Stimulated activated CD4-positive, alpha-beta T cell treated with anti-CD3 and anti-CD28 coated beads, Interleukin-1b, Interleukin-23, amount 100 ng/mL, for 24 hours (primary cell): Measurements from ENCODE around the gene FSCN2.
A peak's percentile ranks its signal among the peaks of the same experiment; 100 is the strongest.

Experiments used
- DNase-seq, 4 experiments: peaks; one replicate each; pipeline ENCODE4 v3.0.0-alpha.2; 2020; ENCODE audit warnings: low read depth in 4 of 4, low spot score in 1 of 4

FSCN2 gene

DNA sequence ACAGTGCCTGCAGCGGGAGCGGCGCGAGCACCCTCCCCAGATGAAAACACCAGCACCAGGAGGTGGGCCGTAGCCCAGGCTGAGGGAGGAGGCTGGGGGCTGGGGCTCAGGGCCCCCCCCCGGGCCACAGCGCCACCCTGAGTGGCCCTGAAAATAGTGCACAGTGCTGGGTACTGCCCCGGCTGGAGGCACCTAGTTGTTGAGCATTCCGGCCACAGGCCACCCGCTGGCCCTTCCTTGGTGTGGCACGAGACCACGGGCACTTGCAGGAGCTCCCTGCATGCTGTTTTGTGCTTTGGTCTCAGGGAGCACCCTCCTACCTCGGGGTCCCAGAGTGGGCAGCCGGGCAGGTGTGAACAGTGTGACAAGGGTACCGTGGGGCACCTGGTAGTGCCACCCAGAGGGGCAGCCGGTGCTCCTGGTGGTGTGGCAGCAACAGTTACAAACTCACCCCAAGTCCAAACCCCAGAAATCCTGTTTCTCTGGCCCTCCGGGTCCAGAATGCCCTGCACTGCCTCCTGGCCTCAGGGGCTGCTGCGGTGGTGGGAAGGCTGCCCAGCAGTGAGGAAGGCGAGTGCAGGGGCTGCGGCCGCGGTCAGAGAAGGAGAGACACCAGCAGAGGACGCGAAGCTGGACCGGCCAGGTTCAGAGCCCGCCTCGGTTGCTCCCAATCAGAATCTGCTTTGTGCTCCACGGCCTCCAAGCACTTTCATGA lies 11.9 kb downstream of the FSCN2 start:
- no peak for DNase-seq

DNA sequence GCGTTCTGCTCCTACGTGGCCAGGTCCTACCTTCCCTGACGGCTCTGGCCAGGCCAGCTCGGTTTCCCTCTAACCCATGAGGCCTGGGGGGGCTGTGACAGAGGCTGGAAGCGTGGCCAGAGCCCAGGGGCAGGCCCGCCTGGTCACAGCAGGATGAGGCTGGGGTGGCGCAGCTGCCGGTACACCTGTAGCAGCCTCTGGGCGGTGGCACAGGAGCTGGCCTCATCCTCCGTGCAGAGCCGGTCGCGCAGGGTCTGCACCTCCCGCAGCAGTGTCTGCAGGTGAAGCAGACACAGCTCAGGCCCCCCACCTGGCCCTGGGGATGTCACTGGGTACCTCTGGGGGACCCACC lies 12.5 kb downstream of the FSCN2 start:
- no peak for DNase-seq

DNA sequence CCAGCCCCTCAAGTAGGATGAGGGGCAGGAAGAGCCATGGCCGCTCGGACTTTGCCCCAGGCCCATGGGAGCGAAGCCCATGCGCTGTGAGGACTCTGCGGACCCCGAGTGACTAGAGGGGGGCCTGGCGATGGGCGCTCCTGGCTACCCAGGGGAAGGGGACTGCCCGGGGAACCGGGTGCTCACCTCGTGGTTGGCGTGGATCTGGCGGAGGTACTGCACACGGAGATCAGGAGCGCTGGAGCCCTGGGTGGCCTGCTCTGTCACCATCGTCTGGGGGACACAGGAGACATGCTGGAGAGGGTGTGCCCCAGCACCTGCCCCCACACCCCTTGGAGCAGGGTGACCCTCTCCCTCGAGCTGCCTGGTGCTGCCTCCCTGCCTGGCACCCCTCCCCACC lies 12.9 kb downstream of the FSCN2 start:
- DNase-seq: no peak

DNA sequence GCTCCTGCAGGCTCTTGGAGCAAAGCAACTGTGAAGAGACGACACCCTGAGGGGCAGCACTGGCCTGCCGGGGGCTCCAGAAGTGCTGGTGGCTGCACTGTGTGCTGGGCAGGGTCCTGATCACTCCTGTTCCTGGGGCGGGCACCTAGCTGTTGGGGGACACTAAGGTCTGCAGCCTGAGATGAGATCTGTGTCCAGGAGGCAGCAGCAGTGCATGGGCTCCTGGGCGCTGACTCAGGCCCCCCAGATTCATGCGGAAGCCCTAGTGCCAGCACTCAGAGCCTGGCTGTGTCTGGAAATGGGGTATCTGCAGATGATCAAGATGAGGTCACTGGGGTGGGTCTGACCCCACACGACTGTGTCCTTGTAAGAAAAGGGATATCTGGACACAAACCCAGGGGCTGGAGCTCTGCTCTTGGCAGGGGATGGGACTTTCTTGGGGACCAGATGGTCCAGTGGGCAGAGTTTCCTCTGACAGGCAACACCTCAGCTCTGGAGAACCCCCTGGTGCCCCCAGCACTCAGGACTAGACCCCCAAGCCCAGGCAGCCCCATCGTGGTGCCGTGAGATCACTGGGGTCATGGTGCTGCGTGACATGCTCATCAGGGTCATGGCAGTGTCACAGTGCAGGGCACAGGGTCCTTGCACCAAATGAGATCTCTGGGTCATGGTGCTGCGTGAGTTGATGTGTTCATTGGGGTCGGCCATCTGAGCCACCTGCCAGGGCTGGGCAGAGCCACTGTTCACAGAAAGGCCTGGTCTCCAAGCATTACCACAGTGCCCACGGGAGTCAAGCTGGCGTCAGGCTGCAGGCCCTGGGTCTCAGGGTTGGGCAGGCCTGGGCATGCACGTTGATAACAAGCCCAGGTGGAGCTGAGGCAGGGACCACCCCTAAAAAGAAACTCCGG lies 14.5 kb downstream of the FSCN2 start:
- DNase-seq: no peak

DNA sequence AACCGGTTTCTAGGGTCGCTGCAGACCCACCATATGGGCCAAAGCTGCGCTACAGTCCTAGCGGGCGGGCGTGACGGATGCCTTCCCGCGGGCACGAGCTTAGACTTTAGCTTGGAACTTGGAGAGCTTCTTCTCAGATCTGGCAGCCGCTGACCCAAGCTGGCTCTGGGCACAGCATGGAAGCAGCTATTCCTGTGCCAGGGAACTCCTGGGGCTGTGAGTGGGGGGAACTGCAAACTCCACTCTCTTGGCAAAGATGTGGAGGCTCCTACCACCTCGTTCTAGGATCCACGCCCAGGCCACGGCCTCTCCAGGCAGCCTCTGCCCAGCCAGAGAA lies 15.1 kb downstream of the FSCN2 start:
- DNase-seq: no peak

DNA sequence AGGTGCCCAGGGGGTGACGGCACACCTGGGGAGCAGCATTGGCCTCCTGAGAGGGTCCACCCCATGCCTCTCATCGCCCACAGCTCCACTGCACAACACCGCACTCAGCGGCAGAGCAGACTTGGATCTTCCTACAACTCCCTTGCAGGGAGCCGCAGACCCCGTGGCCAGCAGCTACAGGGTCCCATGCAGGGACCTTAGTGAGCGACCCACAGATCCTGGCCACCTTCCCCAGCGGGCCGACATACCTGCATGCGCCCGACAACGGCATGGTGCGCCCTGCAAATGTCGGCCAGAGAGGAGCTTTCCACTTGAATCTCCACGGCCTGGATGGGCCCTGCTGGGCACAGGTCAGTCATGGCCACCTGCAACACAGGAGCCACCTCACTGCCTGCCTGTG lies 15.6 kb downstream of the FSCN2 start:
- DNase-seq: no peak

DNA sequence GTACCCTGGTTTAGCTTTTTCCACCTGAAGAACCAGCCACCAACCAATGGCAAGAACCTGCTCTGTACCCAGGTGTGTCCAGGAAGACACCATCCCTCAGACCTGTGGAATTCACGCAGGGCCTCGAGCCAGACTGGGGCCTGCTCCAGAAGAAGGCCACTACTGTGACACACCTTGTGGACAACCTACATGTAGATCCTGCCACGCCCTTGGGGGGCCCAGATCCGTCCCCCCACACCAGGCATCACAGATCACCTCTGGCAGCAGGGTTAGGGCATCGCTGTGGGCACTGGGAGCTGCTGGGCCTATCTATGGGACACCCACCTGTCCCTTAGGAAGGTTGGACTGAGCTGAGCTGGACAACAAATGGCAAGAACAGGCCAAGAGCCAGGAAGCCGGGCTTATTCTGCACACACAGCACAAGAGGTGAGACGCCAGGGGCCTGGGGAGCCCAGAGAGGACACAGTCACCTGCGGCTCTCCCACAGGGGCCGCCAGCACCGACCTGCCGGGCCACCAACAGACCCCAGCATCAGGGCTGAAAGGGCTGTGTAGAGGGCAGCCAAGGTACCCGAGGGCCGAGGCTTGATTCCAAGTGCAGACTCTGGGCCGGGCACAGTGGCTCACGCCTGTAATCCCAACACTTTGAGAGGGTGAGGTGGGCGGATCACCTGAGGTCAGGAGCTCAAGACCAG lies 16.3 kb downstream of the FSCN2 start:
- DNase-seq: no peak

DNA sequence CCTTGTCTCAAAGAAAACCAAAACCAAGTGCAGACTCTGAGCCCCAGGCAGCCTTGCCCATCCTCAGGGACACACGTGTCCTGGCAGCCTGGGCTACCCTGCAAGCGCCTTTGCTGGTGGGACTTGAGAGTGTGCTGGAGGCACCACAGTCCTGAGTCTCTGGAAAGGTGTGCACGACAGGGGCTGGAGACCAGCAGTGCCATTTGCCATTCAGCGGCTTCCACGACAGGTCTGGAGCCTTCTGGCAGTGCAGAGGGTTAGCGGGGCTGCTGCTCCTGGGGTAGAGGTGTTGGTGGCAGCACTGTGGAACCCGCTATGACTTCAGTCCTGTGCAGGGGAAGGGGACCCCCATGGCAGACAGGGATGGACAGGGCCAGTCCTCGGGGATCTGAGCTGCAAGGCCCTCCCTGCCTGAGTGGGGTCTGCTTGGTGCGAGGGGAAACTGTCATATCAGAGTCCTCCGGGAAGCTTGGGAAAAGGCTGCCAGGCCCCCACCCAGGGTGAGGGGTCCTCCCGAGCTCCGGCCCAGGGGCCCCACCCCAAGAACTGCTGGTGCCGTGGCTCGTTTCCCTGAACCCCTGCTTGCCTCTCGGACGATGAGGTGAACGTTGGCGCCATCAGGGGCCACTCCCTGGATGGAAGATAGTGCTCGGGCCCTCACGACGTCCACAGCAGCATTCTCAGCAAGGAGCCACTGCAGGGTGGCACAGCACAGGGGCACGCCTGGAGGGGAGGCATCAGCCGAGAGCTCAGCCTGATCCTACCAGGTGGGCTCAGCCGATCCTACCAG lies 17.2 kb downstream of the FSCN2 start:
- DNase-seq: no peak

DNA sequence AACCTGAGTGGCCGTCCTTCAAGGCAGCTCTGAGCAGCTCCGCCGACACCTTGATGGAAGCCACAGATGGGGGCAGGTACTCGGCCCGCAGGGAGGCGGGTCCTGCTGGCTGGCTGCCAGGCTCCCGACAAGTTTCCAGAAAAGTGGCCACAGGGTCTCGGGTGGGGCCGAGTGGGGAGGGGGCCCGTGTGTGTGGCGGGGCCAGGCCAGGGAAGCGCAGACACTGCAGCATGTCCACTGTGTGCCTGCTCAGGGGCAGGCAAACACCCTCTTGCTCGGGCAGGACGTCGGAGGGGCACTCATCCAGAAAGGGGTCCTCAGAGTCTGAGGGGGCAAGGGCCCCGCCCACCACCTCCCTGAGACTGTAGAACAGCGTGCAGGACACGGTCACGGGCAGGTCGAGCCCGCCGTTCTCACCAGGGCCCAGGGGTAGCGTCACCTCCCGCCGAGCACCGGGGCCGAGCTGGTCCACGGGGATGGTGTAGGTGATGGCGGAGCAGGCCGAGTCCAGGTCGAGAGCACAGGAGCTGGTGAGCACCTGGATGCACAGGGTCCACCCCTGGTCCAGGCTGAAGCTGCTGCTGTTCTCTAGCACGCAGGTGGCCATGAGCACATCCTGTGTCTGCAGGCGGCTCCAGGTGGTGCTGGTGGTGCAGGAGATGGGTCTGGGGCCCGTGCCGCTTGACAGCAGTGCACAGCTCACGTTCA lies 18.9 kb downstream of the FSCN2 start:
- DNase-seq: no peak

DNA sequence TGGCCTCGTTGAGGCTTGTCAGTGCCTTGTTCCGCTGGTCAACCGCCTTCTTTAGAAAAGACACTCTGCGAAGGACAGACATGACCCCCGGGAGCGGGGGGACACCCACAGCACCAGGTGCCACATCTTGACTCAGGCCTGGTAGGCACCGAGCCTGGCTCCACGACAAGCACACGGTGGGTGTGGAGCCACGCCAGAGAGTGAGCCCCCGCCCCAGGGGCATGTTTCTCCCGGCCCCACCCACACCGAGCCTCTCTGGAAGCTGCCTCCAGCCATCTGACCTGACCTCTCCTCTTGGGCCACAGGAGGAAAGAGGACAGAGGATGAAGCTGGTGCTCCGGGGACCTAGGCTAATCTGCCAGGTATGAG lies 19.4 kb downstream of the FSCN2 start:
- no peak for DNase-seq

DNA sequence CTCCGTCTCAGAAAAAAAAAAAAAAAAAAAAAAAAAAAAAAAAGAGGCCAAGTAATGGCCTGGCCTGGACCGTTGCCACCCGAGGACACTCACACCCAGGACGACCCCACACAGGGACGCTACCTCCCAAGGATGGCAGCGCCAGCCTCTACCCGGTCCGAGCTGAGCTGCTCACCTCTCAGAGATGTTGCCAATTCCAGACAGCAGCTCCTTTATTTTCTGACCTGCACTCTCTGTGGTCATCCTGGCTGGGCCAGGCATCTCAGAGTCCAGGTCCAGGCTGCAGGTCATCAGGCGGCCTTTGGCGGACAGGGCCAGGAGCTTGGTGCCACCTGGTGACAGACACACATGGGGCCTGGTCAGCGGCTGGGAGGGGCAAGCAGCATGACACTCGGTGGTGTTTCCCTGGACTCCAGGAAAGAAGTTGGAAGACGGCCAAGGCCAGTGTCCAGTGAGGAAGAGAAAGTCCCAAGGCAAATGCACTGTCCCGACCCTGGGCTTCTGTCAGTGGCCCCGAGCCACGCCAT lies 20.9 kb downstream of the FSCN2 start:
- DNase-seq: no peak

DNA sequence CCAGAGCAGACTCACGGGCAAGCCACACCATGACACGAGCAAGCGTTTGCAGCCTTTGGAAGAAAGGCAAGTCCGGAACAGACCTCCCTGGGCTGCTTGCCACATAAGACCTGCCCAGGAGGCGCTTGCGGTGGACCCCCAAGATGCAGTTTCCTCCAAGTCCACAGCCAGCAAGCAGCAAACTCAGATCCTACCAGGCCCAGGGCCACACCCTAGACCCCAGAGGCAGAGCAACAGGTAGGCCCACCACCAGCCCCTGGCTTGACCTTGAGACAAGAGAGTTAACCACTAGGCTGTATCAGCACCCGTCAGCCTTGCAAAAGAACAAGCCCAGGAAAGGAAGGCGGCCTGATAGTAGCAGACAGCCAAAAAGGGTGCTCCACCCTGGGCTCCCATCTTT lies 21.6 kb downstream of the FSCN2 start:
- no peak for DNase-seq

DNA sequence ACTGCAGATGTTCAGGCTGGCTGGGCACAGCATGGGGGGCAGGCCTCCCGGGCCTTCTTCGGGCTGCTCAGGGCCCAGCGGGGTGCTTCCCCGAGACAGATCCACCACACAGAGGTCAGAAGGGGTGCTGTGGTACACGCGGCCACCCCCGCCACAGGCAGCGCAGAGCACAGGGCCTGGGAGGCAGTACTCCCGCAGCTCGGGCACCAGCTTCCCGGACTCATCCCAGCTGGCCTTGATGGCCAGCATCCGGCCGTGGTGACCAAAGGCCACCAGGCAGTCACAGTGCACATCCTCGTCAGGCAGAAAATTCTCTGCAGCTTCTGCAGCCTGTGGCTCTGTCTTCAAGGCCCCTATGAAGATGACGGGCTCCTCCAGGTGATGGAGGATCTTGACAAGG lies 22.1 kb downstream of the FSCN2 start:
- no peak for DNase-seq

DNA sequence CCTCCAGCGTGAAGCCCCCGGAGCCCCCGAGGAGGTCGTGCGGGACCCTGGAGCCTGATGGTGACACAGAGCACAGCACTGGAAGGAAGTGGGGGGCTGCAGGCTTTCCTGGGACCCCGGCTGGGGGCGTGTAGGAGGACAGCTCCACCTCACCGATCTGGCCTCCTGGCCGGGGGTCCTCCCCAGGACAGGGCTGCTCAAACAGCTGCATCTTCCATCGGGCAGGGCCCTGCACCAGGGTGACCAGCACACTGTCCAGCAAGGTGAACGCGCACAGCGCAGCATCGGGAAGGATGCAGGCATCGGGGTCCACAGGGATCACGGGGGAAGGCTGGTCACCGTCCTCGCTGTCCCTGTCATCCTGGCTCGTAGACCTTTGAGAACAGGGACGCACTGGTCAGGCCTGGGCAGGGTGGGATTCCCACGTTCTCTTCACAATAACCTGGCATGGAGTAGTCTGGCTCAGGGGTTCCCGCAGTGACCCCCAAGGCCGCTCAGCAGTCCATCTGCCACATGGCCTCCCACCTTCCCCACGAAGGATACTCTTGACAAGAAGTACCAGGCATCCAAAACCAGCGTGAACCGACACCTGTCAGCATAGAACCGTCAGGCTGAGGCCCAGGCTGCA lies 22.8 kb downstream of the FSCN2 start:
- DNase-seq: no peak

DNA sequence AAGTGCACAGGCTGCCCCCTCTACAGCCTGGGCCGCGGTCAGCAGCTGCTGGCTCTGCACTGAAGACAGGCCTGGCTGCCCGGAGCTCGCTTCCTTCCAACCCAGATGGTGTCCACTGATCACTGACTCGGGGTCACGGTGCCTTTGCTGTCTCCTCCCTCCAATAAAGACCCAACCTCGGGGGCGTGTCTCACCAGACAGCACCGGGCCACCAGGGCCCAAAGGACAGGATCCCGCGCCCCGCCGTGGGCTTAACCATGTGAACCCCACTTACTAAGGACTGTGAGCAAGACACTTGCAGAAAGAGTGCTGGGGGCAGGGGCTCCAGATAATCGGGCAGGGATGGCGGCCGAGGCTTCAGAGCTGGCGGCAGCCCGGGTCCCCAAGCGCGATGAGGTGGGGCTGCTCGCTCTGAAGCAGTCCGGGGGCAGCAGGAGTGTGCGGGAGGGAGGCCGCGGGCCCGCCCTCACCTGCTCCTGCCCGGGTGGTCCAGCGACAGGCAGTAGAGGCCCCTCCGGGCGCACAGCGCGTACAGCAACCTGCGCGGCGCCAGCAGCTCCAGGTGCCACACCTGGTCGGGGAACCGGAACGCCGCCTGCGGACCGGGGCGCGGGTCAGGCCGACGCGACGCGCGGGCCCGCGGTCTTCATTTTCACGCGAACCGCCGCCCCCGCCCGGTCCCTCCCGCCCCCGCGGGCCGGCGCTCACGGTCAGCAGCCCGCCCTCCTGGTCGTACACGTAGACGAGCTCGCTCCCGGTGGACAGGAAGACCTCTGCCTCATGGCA lies 23.5 kb downstream of the FSCN2 start:
- no peak for DNase-seq

DNA sequence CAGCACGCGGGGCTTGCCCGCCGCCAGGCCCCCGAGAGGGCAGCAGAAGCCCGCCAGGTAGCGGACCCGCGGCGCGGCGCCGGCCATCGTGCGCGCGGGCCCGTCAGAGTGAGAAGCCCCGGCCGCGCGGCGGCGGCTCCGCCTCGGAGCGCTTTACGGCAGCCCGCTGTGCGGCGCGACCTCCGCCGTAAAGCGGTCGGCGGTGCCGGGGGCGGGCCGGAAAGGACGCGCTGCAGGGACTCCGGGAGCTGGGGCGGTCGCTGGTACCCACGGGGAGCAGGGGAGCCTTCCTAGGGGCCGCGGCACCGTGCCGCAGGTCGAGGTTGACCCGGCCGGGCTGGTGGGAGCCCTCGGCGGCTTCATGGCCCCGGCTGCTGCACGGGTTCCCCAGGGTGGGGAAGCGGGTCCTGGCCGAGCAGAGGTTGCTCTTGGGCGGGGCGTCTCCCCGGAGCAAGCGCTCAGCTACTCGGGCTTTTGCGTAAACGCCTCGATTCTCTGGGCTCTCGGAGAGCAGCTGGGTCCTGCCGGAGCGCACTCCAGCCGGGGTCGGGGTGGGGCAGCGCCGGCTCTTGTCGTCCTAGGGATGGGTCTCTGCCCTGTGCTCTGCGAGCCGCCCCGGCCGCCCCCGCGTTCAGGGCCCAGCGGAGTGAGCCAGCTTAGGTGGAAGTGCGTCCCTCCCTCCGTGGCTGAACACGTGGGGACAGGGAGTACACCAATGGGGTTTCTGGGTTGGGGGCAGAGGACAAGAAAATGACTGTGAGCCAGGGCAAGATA lies 24.3 kb downstream of the FSCN2 start, which contains the start of gene FAAP100:
Gene FAAP100, minus strand, starts transcription at position 110 of the 774 bp plus-strand sequence. Its CDS starts 23 bp downstream, at position 87.
- DNase-seq: peak; percentile 54 to 81 (median 63)

DNA sequence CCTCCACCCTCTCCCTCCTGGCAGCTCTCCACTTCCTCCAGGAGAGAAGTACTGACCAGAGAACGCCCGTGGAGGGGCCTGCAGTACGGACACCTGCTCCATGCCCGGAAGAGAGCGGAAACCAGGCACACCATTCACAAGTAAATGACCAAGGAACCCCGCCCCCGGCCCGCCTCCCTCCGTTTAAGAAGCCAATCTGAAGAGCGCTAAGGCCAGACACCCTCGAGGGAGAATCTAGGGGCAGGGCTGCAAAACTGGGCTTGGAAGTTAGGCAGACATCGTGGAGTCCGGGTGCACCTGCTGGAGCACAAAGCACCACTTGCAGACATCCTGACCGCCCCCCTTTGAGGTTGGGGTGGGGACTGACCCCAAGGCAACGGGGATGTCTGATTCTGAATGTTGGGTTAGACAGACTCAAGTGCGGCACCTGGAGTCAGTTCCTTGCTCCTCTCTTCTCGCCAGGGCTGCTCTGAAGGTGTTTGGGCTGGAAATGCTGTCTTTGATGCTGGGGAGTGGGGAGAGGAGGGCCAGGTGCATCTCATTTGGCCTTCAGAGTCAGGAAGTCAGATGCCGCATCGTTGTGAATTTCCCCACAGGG lies 24.9 kb downstream of the FSCN2 start:
- DNase-seq: peak; percentile 49 to 74 (median 64)

DNA sequence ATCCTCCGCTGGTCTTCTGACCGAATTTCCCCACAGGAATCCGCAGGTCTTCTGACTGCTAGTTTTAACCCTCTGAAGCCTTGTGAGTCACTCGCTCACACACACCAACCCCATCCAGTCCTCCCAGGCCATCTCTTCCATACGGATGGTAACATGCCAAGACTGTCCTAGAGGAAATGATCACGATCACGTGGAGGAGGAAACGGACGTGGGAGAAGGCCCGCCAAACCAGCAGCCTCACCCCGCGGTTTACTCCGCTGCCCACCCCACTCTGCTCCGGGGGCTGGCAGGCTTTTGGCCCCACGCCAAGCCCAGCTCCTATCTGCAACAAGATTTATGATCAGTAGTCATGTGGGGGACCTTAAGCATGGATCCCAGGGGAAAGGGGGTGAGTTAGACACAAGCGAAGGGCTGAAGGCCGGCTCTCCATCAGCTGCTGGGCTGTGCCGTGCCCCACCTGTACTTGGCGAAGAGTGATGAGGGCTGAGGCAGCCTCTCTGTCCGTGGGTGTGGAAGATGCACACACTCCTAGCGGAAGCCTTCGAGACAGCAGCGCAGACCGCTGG lies 25.5 kb downstream of the FSCN2 start:
- DNase-seq: no peak
